ENCODE results near the gene KANSL1. TPM values are rescaled to one million over a fixed set of nuclear protein-coding genes. Genes with fewer than 3 reads are reported as not detected.

KANSL1 gene
- total and polyA plus RNA-seq, 2 of the 4 experiments (the other 2 are of a cell fraction): 19.1 to 49.6 TPM

- Histone ChIP-seq H3K56ac (ENCODE audit: extremely low read depth, insufficient read depth, low read length) (no peak overlapping the region), H3K4me1 (ENCODE audit: control insufficient read depth, insufficient read depth, low read length) (no peaks in the 10 kb centered on the region), H4K20me1 (ENCODE audit: insufficient read depth, low read length) (peaks cover 12% of the 10 kb centered on the region), H3K4ac (ENCODE audit: low read depth, low read length) (no peak overlapping the region), H3K36me3 (ENCODE audit: control insufficient read depth, insufficient read depth, low read length) (peaks cover 64% of the 10 kb centered on the region), H3K23ac (ENCODE audit: low read depth, low read length) (no peak overlapping the region), H2AFZ (replicated peaks; ENCODE audit: low read length, poor library complexity) (no peak overlapping the region), H3K18ac (ENCODE audit: low read depth, low read length) (no peak overlapping the region), H4K5ac (ENCODE audit: low read depth, low read length) (no peak overlapping the region), H2BK120ac (ENCODE audit: low read depth, low read length) (no peak overlapping the region), H3K9me3 (ENCODE audit: control insufficient read depth, insufficient read depth, low read length) (no peaks in the 10 kb centered on the region), H2BK20ac (ENCODE audit: low read depth, low read length) (no peak overlapping the region), H3K4me3 (ENCODE audit: insufficient read depth, low read depth, low read length) (no peak overlapping the region), H4K8ac (ENCODE audit: low read depth in 2 of 2, low read length in 2 of 2) (no peak overlapping the region), H3K9me1 (ENCODE audit: insufficient read depth, low read length) (peaks cover 19% of the 10 kb centered on the region), H3K27ac (ENCODE audit: insufficient read depth, low read length) (no peak overlapping the region), H3K79me1 (ENCODE audit: low read depth in 1 of 2, low read length in 2 of 2) (peaks cover 0 to 40% of the 10 kb centered on the region in 2 experiments; a peak in 3 of 4 replicates), H4K91ac (ENCODE audit: insufficient read depth, low read depth, low read length) (no peak overlapping the region), H2BK5ac (ENCODE audit: low read depth, low read length, poor library complexity, severe bottlenecking) (no peak overlapping the region), H3K14ac (replicated peaks; ENCODE audit: low read depth, low read length) (no peak overlapping the region), H2BK15ac (ENCODE audit: low read depth, low read length) (no peak overlapping the region), H2AK9ac (replicated peaks; ENCODE audit: low read depth, low read length, poor library complexity) (no peak overlapping the region), H3K9ac (ENCODE audit: low read depth, low read length) (no peak overlapping the region), H3K27me3 (ENCODE audit: control insufficient read depth, insufficient read depth, low read length) (no peaks in the 10 kb centered on the region), H2AK5ac (ENCODE audit: low read depth, low read length) (no peak overlapping the region), H3K4me2 (ENCODE audit: low read depth, low read length) (no peak overlapping the region)
- intact Hi-C loops (cut with micrococcal nuclease) (no loop called here), in situ Hi-C loops (cut with MboI; ENCODE audit: low sequenced_read_pairs) (no loop called here), dilution Hi-C loops (cut with HindIII; ENCODE audit: low sequenced_read_pairs, unreplicated experiment) (no loop called here)
- ChIA-PET CTCF (no interaction called here), POLR2A (ENCODE audit: unreplicated experiment) (no interaction called here)
- BruUV-seq (replicated peaks): TSS peak; percentile 51
- ATAC-seq (ENCODE audit: low read depth) (no peak), DNase-seq (no peak)
- WGBS, 2 experiments (ENCODE audit: extremely low coverage in 2 of 2, insufficient read length in 1 of 2): no CpG with 5 or more reads among the region's 3 CpGs
- TF ChIP-seq MXI1 (IDR thresholded peaks at IDR 0.05; ENCODE audit: borderline replicate concordance, low read depth, low read length) (no peak), MAZ (IDR thresholded peaks at IDR 0.05; ENCODE audit: borderline replicate concordance, low read depth, low read length) (no peak), FOS (IDR thresholded peaks at IDR 0.05; ENCODE audit: low read depth, low read length) (no peak), NFE2L2 (IDR thresholded peaks at IDR 0.05; ENCODE audit: low read depth, low read length) (no peak), RCOR1 (IDR thresholded peaks at IDR 0.05; ENCODE audit: insufficient replicate concordance, low read length) (no peak), CEBPB (IDR thresholded peaks at IDR 0.05; ENCODE audit: low read depth, low read length) (no peak), CTCF (conservative IDR thresholded peaks at IDR 0.05; ENCODE audit: low read depth, low read length) (no peak), BHLHE40 (IDR thresholded peaks at IDR 0.05; ENCODE audit: low read depth, low read length) (no peak), USF2 (IDR thresholded peaks at IDR 0.05; ENCODE audit: low read depth, low read length) (no peak), ELK1 (IDR thresholded peaks at IDR 0.05; ENCODE audit: borderline replicate concordance, low read depth, low read length) (no peak), SMC3 (IDR thresholded peaks at IDR 0.05; ENCODE audit: low read depth, low read length) (no peak), CHD1 (IDR thresholded peaks at IDR 0.05; ENCODE audit: low read depth, low read length) (no peak), RFX5 (IDR thresholded peaks at IDR 0.05; ENCODE audit: low read depth, low read length) (no peak), MAFK (IDR thresholded peaks at IDR 0.05; ENCODE audit: low read depth, low read length) (no peak), RAD21 (IDR thresholded peaks at IDR 0.05; ENCODE audit: low read length) (no peak), POLR2A (IDR thresholded peaks at IDR 0.05; ENCODE audit: low read depth, low read length) (no peak)
Measured at GRCh38 chr17:46030752-46031151, 162.5 kb downstream of the KANSL1 start.

All from IMR-90 (cell line).